Fibroblast of villous mesenchyme (primary cell): Measurements from ENCODE around the gene TAF1C. TPM values are rescaled to one million over a fixed set of nuclear protein-coding genes. Genes with fewer than 3 reads are reported as not detected.

Experiments
- DNase-seq: peaks from one replicate; pipeline ENCODE4 v3.0.0-alpha.2; 2010; ENCODE audit warnings: low read depth
- H3K4me3 ChIP-seq: 2 replicates; pipeline ENCODE4 v1.5.1; 2011; ENCODE audit warnings: low read depth, mild to moderate bottlenecking, low read length
- CTCF ChIP-seq: IDR thresholded peaks from 2 replicates; pipeline ENCODE4 v1.5.1; 2012; ENCODE audit warnings: low read depth, mild to moderate bottlenecking, low read length; ENCODE audit not compliant: insufficient read depth
- total RNA-seq: library from RNA; depleted of rRNA; stranded (reverse); fragments of >200 nt; gene quantifications from 2 replicates; pipeline ENCODE4 v1.2.3, GENCODE V29; 2012

Gene TAF1C
- total RNA-seq, 1 donor: 19.4 TPM

- no peak for TF ChIP-seq CTCF
- DNase-seq: no peak
- H3K4me3 ChIP-seq: no peak overlapping the region
Measured at GRCh38 chr16:84132527-84133285, 54.2 kb downstream of the TAF1C start.

GRCh38 chr16:84131117-84131516 is 55.7 kb downstream of the TAF1C start:
- DNase-seq: no peak
- no peak overlapping the region for H3K4me3 ChIP-seq
- TF ChIP-seq CTCF: no peak

Other genes starting within 250 kb of the TAF1C start
- 3.2 and 6.5 TPM in 2 replicates for gene OSGIN1, start 233.8 kb downstream of the TAF1C start, total RNA-seq
- not detected in 2 replicates for gene NECAB2, start 218.8 kb downstream of the TAF1C start, total RNA-seq
- gene SLC38A8, start 144.3 kb downstream of the TAF1C start, total RNA-seq: not detected in 2 replicates
- gene MBTPS1, start 70.1 kb downstream of the TAF1C start, total RNA-seq: 77.0 and 97.2 TPM in 2 replicates
- 17.4 and 29.8 TPM in 2 replicates for gene HSDL1, start 41.9 kb downstream of the TAF1C start, total RNA-seq
- not detected in 2 replicates for gene DNAAF1, start 41.7 kb downstream of the TAF1C start, total RNA-seq
- not detected in 2 replicates for gene ADAD2, start 4.1 kb upstream of the TAF1C start, total RNA-seq
- not detected in 2 replicates for gene KCNG4, start 53.0 kb upstream of the TAF1C start, total RNA-seq
- 8.2 and 10.0 TPM in 2 replicates for gene WFDC1, start 107.8 kb upstream of the TAF1C start, total RNA-seq
- gene ATP2C2, start 181.5 kb upstream of the TAF1C start, total RNA-seq: not detected in 2 replicates